SIG-M5 treated with dmso at 0.1 percent for 504 hours (cell line): ENCODE results near the gene GGT6.

Experiments used
- DNase-seq: peaks from one replicate; lab custom pipeline; 2025; ENCODE audit not compliant: unreplicated experiment; lab: John Stamatoyannopoulos, UW

Gene GGT6

DNA sequence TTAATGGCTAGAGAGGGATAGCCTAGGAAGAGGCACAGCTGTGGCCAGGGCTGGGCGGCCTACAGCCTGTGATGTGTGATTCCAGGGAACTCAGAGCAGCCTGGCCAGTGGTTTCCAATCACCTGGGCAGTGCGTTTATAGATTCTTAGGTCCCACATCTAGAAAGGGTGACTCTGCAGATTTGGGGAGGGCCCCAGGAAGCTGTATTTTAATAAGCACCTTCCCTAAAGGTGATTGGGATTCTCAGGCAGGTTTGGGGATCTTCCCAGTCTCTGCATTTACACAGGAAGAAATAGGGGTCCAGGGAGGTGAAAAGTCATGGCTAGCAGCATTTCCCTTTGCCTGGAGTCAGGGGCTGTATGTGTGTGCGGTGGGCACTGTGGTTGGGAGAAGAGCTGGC lies 52.2 kb downstream of the GGT6 start:
- DNase-seq: no peak

DNA sequence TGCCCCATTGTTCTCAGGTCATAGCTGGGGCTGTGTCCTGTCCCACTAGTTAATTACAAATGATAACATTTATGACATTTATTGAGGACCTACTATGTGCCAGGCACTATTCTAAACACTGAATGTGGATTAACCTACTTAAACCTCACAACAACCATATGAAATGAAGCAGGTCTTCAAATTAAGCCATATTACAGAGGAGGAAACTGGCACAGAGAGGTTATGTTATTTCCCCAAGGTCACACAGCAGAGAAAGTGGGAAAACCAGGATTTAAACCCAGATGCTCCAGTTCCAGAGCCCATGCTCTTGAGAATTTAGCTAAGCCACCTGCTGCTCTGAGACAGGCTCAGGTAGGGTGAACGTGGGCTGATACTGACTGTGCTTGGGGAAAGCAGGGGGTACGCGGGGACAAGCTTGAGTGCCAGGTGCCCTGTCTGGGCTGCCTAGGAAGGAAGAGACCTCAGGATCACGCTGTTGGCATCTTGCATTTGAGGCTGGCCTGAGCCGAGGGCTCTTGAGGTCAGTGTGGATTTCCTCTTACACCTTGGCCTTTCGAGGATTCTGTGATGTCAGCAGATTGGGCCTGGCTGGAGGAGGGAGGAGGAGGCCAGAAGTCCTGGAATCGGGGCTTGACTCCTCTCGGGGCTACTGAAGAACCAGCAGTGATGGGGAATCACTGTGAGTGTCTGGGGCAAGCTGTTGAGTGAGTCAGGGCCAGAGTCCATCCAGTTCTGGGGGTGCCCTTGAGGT lies 52.8 kb downstream of the GGT6 start:
- DNase-seq: no peak
